A204.1 (cell line): ENCODE results near the gene DOCK1.
"Not testable (repeated sequence)": the region's sequence is repeated elsewhere in the genome, so short reads cannot be mapped to it uniquely, and the experiment has no call there.

Experiments
- FAIRE-seq: peaks from 2 replicates; lab custom pipeline; 2012; peaks lifted over from hg19 to GRCh38; lab: Jason Lieb, UNC

DOCK1 gene

GRCh38 chr10:126926568-126926967 lies 21.3 kb downstream of the DOCK1 start:
- no peak for FAIRE-seq

GRCh38 chr10:126927799-126928198 lies 22.6 kb downstream of the DOCK1 start:
- no peak for FAIRE-seq

DNA sequence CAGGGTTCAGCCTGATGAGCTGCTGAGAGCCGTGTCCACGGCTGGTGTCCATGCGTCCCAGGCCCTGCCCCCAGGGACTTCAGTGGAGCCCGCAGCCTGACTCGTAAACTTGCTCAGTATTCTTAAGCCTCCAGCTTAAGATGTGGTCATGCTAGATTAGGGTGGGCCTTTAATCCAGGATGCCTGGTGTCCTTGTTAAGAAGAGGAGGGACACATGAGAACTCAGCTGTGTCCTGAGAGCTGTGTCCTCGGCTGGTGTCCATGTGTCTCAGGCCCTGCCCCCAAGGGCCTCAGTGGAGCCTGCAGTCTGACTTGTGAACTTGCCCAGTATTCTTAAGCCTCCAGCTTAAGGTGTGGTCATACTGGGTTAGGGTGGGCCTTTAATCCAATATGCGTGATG lies 23.0 kb downstream of the DOCK1 start:
- no peak for FAIRE-seq

GRCh38 chr10:126929391-126929790 lies 24.2 kb downstream of the DOCK1 start:
- FAIRE-seq: no peak

DNA sequence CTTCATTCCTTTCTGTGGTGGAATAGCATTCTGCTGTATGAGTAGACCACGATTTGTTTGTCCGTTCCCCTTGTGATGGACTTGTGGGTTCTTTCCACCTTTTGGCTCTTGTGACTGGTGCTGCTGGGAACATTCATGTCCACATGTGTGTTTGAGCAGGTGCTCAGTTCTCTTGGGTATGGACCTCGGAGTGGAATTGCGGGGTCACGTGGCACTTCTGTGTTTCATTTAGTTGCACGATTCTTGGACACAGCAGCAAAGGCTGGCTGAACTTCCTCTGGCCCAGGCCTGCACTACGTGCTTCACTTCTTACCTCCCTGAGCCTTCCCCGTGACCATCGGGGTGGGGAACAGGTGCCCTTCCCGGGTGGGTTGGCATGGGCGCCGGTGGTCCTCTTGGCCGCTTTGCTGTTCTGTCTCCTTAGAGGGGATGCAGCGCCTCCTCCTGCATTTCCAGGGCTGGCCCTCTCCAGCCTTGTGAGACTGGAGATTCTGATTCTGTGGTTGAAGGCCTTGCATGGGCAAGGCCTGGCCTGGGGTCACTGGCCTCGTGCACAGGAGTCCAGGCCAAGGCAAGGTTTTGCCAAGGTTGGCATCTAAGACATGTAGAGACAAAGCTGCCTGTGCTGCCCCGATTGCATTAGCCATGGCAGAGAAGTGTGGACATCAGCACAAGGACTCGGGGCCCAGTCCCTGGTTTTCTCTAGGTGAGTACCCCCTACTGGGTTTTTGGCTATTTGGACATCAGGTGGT lies 25.1 kb downstream of the DOCK1 start:
- no peak for FAIRE-seq

- no peak for FAIRE-seq
Observed at GRCh38 chr10:126930883-126931503, 25.8 kb downstream of the DOCK1 start.

- FAIRE-seq: no peak
Observed at GRCh38 chr10:126931544-126931943, 26.3 kb downstream of the DOCK1 start.

GRCh38 chr10:126932516-126932915 lies 27.3 kb downstream of the DOCK1 start:
- FAIRE-seq: no peak

DNA sequence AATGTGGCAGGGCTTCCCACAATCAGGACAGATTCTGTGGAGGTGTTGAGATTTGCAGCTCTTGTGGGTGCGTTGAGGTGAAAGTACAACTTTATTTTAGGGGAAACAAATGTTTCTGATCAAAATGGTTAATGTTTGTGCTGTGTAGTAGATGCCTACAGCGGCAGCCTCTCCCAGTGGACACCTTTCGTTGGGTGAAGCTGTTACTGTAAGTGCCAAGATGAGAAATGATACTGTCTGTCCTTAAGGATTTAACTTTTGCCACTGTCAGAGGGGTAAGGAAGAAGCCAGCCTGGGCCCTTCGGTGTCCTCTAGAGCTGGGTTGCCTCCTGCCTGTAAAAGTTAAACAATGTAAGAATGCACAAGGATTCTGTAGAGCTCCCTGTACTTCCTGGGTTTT lies 27.9 kb downstream of the DOCK1 start:
- no peak for FAIRE-seq

DNA sequence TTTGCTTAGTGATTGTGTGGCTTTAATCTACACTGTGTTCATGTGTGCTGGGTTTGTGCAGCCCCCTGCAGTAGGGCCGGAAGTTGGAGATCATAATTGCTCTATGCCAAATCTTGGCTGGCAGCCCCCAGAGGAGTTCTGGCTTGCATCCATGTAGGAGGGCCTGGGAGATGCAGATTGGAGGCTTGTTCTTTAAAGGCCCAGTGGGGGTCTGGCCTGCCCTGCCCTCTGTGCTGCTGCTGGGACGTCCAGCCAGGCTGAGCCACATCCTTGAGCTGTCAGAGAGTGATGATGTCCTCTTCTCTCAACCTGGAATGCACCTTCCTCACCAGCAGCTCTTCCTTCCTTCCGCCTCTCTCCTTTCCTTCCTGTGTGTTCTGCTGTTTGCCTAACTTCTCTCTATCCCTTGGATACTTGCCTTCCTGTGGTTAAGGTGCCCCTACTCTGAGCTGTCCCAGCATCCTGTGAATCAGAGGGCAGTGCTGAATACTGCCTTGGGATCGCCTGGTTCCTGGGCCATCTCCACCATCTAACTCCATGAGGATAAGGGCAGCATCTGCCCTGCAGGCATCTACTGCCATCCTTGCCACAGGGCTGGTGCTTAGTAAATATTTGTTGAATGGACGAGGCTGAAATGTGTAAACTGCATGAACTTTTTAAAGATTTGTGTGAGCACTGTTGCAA lies 30.2 kb downstream of the DOCK1 start:
- no peak for FAIRE-seq

GRCh38 chr10:126937026-126937425 lies 31.8 kb downstream of the DOCK1 start:
- FAIRE-seq: no peak

DNA sequence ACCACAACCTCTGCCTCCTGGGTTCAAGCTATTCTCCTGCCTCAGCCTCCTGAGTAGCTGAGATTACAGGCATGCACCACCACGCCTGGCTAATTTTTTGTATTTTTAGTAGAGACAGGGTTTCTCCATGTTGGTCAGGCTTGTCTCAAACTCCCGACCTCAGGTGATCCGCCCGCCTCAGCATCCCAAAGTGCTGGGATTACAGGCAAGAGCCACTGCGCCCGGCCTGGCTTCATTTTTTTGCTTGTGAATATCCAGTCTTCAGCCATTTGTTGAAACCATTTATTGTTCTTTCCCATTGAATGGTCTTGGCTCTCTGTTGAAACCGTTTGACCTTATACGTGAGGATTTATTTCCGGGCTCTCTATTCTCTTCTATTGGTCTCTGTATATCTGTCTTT lies 32.9 kb downstream of the DOCK1 start:
- FAIRE-seq: not testable (repeated sequence)

DNA sequence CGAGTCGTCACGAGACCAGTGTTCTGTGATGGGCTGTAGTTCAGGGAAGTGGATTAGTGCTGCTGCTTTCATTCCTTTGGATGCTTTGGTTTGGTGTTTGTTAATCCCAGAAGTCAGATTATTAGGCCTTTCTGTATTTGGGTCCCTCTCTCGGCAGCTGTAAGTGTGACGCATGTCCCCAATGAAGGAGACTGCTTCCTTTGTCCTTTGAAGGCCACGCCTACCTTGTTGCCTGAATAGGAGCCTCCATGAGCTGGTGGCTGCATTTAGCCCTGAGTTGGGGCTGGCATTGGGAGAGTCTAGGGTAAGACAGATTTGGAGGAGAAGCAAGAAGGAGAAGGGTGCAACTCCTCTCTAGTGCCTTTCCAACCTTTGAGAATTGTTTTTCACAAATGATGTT lies 34.5 kb downstream of the DOCK1 start:
- FAIRE-seq: no peak

- FAIRE-seq: no peak
Observed at GRCh38 chr10:126940670-126941310, 35.6 kb downstream of the DOCK1 start.

GRCh38 chr10:126944191-126944590 lies 39.0 kb downstream of the DOCK1 start:
- no peak for FAIRE-seq

DNA sequence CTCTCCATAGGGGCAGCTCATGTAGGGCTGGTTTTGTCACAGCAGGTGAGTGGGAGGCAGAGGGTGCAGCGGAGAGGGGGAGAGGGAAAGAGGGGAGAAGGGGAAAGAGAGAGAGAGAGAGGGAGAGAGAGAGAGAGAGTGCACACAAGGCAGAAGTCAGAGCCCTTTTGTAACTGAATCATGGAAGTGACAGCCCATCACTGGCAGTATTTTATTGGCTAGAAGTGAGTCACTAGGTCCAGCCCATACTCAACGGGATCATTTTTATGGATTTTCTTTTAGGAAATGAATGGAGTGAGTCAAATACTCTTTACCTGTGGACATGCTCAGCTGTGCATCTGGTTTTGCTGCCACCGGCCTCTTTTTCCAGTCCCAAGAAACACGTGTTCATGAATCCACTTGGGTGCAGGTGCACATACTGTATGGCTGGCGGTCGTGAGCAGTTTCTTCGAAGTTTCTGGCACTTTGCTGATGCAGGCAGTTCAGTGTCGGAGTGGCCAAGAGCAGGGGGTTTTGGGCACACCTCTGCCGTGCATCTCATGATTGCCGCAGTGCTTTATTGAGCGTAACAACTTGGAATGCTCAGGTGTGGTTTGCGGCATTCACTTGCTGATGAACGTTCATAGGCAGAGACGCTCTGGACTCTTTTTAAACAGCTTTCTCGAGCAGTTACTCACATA lies 40.3 kb downstream of the DOCK1 start:
- FAIRE-seq: no peak

- no peak for FAIRE-seq
Observed at GRCh38 chr10:126946746-126947145, 41.5 kb downstream of the DOCK1 start.

DNA sequence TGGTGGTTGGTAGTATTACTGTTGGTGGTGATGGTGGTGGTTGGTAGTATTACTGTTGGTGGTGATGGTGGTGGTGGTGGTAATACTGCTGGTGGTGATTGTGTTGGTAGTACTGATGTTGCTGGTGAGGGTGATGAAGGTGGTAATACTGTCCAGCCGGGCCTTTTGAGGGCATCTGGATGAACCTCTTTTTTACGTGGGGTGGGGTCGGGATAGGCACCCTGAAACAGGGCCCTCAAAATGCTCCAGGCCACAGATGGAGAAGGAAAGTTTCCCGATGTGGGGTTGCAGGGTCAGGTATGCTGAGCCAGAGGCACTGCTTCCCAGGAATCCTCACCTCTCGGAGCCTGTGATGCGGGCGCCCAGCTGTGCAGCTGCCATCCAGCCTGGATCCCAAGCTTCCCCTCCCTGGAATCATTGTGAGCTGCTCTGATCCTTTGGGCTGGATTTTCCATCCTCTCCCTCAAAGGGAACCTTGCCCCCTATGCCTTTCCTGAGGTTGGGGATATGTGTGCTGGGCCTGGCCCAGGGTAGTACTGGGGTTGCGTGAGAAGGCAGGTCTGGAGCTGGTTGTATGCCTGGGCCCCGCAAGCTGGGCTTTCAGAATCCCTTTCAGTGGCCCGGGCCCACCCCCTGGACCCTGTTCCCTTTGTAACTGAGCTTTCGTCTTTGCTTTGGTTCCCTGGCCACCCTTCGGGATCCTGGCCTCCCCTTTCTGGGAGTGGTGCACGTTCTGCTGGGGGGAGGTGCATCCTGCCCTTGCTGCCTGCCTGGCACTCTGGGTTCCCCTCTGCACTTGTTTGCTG lies 43.3 kb downstream of the DOCK1 start:
- no peak for FAIRE-seq

- FAIRE-seq: no peak
Observed at GRCh38 chr10:126949161-126949503, 43.9 kb downstream of the DOCK1 start.

DNA sequence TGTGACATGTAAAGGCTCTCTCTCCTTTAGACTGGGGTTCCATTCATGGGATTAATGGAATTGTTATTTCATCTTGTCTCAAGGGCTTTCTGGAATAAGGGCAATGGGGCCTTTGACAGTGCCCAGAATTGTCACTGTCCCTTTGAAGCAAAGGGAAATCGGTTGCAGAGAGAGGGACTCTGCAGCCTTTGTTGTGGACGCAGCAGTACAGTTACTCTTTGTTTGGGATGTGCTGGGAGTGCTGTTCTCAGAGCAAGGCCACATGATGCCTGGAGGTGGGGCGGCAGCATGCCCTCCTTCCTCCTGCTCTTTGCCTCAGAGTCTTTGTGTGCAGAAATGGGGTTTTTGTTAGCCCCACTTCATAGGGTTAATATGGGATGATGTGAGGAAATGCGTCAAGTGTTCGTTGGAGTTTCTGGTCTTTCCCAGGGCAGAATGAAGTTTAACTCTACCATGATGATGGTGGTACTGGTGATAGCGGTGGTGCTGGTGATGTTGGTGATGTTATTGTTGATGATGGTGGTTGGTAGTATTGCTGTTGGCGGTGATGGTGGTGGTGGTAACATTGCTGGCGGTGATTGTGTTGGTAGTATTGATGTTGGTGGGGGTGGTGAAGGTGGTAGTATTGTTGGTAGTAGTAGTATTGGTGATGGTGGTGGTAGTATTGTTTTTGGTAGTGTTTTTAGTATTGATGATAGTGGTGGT lies 45.3 kb downstream of the DOCK1 start:
- FAIRE-seq: no peak

DNA sequence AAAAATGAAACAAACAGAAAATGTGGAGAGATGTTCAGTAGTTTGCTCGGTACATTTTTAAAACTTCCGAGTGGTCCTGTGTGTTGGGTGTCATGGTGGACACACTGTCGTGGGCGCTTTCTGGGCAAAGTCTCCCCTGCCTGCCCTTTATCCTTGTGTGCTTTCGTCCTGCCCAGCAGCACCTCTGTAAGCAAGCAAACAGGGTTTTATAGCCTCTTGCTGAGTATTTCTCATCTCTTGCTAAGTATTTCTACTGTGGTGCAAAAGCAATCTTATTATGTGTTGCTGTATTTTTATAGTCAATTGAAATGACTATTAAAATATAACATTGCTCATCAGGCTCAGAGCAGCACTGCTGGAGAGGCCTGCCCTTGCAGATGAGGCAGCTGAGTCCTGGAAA lies 48.7 kb downstream of the DOCK1 start:
- no peak for FAIRE-seq
